HTR-8/SVneo (cell line): Measurements from ENCODE around the gene EXOC3L4.
"Not testable (repeated sequence)": the region's sequence is repeated elsewhere in the genome, so short reads cannot be mapped to it uniquely, and the experiment has no call there.

Source experiments
- DNase-seq: peaks from one replicate; pipeline ENCODE4 v3.0.0; 2011; ENCODE audit warnings: low spot score, mixed read lengths; ENCODE audit not compliant: insufficient read length
- FAIRE-seq: peaks from 2 replicates; lab custom pipeline; 2011; peaks lifted over from hg19 to GRCh38; lab: Jason Lieb, UNC

EXOC3L4 gene

DNA sequence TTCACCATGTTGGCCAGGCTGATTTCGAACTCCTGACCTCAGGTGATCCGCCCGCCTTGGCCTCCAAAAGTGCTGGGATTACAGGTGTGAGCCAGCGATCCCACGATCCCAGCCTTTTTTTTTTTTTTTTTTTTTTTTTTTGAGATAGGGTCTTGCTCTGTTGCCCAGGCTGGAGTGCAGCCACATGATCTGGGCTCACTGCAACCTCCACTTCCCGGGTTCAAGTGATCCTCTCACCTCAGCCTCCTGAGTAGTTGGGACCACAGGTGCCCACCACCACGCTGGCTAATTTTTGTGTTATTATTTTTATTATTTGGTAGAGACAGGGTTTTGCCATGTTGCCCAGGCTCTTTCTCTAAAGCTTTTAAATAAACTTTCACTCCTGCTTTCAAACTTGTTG is 23.0 kb downstream of the EXOC3L4 start:
- not testable (repeated sequence) for DNase-seq, FAIRE-seq

GRCh38 chr14:103118018-103118662 is 23.6 kb downstream of the EXOC3L4 start:
- no peak for FAIRE-seq
- no peak for DNase-seq

DNA sequence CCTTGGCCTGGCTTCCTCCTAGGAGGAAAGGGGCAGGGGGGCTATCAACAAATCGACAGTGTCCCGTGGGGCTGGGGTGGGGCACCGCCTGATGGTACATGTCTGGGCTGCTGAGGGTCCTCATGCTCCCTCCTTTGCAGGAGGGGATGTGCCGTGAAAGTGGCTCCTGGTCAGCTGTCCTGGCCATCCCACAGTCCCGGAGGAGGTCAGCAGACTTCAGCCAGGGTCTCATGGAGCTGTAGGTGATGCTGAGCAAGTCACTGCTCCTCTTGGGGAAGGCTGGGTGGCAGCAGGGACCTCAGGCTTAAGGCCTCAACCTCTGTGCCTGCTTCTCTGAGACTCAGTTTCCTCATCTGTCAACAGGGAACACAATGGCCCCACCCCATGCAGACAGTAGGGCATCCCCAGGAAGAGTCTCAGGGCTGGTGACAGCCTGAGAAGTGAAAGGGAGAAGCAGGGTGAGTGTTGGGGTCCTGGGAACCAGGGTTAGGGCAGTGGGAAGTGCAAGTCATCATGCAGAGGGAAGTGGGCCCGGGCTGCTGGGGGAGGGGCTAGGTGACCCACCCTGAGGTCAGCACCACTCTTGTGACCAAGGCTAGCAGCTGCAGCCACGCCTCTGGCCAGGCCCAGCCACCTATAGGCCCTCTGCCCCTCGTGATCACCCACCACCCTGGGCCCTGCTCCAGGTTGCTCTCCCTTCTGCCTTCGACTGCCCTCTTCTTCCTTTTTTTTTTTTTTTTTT is 24.3 kb downstream of the EXOC3L4 start:
- no peak for DNase-seq
- FAIRE-seq = no peak

DNA sequence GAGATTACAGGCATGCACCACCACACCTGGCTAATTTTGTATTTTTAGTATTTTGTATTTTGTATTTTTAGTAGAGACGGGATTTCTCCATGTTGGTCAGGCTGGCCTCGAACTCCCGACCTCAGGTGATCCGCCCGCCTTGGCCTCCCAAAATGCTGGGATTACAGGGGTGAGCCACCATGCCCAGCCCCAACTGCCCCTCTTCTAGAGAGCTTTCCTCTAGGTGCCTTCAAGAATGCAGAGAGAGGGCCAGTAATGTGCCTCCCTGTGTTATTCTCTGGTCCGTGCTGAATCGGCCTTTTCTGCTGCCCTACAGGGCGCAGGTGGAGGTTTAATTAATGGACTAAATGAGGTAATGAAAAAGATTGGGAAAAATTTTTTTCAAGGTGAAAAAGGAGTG is 25.0 kb downstream of the EXOC3L4 start:
- not testable (repeated sequence) for FAIRE-seq, DNase-seq

DNA sequence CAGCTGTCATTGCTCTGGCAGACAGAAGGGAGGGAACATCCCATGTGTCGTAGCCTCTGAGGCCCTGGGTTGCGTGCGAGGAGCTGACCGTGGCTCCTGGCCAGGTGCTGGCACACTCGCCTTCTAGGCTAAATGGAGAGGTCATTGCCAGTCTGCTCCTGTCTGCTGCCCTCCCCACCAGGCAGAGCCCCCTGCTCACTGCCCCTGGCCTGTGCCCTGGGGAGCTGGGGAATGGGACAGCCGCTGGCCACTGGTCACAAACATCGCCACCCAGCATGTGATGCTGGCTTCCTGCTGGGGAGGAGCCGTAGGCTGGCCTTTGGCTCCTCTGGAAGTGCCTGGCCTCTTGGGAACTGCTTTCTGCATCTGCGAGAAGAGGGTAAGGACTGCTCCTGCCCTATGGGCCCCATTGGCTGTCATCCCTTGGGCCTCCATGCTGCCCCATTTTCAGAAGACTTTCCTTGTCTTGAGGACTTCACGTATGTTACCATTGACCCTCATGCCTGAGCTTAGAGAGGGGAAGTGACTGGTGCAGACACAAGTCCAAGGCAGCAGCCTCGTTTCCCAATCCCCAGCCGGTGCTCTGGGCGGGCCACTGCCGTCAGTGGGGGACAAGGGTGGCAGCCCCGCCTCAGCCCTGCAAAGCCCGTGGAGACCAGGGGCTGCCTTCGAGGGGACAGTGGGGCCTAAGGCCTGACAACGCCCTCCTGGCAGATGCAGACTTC is 26.8 kb downstream of the EXOC3L4 start:
- DNase-seq (no peak), FAIRE-seq (peak; percentile 31)

GRCh38 chr14:103121846-103122584 is 27.5 kb downstream of the EXOC3L4 start:
- peak; percentile 78 for DNase-seq
- FAIRE-seq = peak; percentile 80

DNA sequence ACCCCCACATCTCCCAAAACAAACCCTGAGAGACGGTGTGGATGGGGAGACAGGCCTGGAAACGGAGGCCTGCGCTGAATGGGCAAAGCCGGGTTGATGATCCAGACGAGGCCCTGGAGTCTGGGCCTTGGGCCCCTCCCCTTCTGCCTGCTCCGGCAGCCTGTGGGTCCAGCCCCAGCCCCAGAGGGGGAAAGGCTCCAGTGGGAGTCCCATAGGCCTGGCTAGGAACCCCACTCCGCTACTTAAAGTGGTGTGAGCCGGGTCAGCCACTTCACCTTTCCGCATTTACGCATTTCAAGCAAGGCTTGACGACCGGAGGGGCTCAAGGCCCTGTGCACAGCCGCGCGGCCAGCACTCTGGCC is 28.0 kb downstream of the EXOC3L4 start:
- DNase-seq (no peak), FAIRE-seq (no peak)

GRCh38 chr14:103122947-103123633 is 28.6 kb downstream of the EXOC3L4 start, which contains the start of gene TNFAIP2:
Gene TNFAIP2 (plus strand): TSS chr14:103123461. CDS start chr14:103126458, 2,997 bp downstream.
- no peak for DNase-seq

GRCh38 chr14:103123634-103124500 is 29.3 kb downstream of the EXOC3L4 start:
- FAIRE-seq = no peak
- no peak for DNase-seq

More at GRCh38 chr14:103122947-103123633, 28.6 kb downstream of the EXOC3L4 start, which contains the start of gene TNFAIP2:
- FAIRE-seq = no peak

- DNase-seq (no peak), FAIRE-seq (no peak)
These were observed 30.0 kb downstream of the EXOC3L4 start for GRCh38 chr14:103124501-103125001.

- DNase-seq = no peak
- no peak for FAIRE-seq
These were observed 30.9 kb downstream of the EXOC3L4 start for GRCh38 chr14:103125098-103126070.

- peak; percentile 48 for FAIRE-seq
- DNase-seq = no peak
These were observed 31.8 kb downstream of the EXOC3L4 start for GRCh38 chr14:103126088-103126872.

DNA sequence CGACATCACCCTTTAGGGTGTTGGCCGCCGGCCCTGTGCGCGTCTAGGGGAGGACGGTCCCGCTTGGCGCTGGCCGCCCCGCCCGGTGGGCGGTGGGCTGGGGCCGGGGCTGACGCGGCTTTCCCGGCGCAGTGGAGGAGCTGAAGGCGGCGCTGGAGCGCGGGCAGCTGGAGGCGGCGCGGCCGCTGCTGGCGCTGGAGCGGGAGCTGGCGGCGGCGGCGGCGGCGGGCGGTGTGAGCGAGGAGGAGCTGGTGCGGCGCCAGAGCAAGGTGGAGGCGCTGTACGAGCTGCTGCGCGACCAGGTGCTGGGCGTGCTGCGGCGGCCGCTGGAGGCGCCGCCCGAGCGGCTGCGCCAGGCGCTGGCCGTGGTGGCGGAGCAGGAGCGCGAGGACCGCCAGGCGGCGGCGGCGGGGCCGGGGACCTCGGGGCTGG is 32.4 kb downstream of the EXOC3L4 start:
- DNase-seq (no peak), FAIRE-seq (no peak)

DNA sequence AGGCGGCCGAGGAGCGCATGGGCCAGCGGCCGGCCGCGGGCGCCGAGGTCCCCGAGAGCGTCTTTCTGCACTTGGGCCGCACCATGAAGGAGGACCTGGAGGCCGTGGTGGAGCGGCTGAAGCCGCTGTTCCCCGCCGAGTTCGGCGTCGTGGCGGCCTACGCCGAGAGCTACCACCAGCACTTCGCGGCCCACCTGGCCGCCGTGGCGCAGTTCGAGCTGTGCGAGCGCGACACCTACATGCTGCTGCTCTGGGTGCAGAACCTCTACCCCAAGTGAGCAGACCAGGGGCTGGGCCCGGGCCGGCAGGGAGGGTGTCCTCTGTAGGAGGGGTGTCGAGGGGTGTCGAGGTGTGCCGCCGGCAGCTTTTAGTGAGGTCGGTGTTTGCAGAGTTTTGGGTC is 32.8 kb downstream of the EXOC3L4 start:
- FAIRE-seq (no peak), DNase-seq (no peak)

- DNase-seq (no peak), FAIRE-seq (no peak)
These were observed 33.5 kb downstream of the EXOC3L4 start for GRCh38 chr14:103127861-103128598.
